Mesenchymal stem cell (in vitro differentiated cells and primary cell): ENCODE measurements around the gene SLC28A1.

Experiments
- DNase-seq: peaks from one replicate; pipeline ENCODE4 v3.0.0-alpha.2; 2013
- H2AFZ ChIP-seq: one replicate; pipeline ENCODE4 v1.6.1; 2013; ENCODE audit warnings: low read depth, mild to moderate bottlenecking, control low read depth, inconsistent platforms, low read length, moderate library complexity
- H2AK5ac ChIP-seq: 2 replicates; pipeline ENCODE4 v1.6.1; 2013; ENCODE audit warnings: low read length, moderate library complexity, mild to moderate bottlenecking, inconsistent platforms; ENCODE audit not compliant: severe bottlenecking
- H2BK120ac ChIP-seq: one replicate; pipeline ENCODE4 v1.6.1; 2013; ENCODE audit warnings: low read depth, mild to moderate bottlenecking, inconsistent platforms, low read length, moderate library complexity
- H2BK12ac ChIP-seq, 2 experiments: one replicate each; pipeline ENCODE4 v1.6.1; 2013; ENCODE audit warnings: inconsistent platforms in 2 of 2, low read length in 2 of 2, mild to moderate bottlenecking in 2 of 2, moderate library complexity in 2 of 2, control low read depth in 1 of 2
- H2BK15ac ChIP-seq: one replicate; pipeline ENCODE4 v1.6.1; 2013; ENCODE audit warnings: mild to moderate bottlenecking, low read depth, inconsistent platforms; ENCODE audit not compliant: poor library complexity, severe bottlenecking
- H2BK5ac ChIP-seq: 2 replicates; pipeline ENCODE4 v1.6.1; 2013; ENCODE audit warnings: low read depth, mild to moderate bottlenecking, low read length, control low read depth, inconsistent platforms; ENCODE audit not compliant: poor library complexity, severe bottlenecking
- H3K14ac ChIP-seq, 2 experiments: one replicate each; pipeline ENCODE4 v1.6.1; 2013; ENCODE audit warnings: inconsistent platforms in 2 of 2, low read length in 2 of 2, control low read depth in 1 of 2, mild to moderate bottlenecking in 1 of 2, moderate library complexity in 1 of 2
- H3K18ac ChIP-seq, 2 experiments: one replicate each; pipeline ENCODE4 v1.6.1; 2013; ENCODE audit warnings: inconsistent platforms in 2 of 2, low read length in 2 of 2, control low read depth in 1 of 2, low read depth in 1 of 2, mild to moderate bottlenecking in 1 of 2
- H3K23ac ChIP-seq, 2 experiments: one replicate each; pipeline ENCODE4 v1.6.1; 2013; ENCODE audit warnings: inconsistent platforms in 2 of 2, low read length in 2 of 2, mild to moderate bottlenecking in 2 of 2, moderate library complexity in 2 of 2, control low read depth in 1 of 2
- H3K27ac ChIP-seq: 2 replicates; pipeline ENCODE4 v1.5.1; 2013; ENCODE audit warnings: mild to moderate bottlenecking, moderate library complexity, low read length, control low read depth, inconsistent platforms; ENCODE audit not compliant: poor library complexity, severe bottlenecking
- H3K27me3 ChIP-seq, 2 experiments: 2 replicates each; pipeline versions ENCODE4 v1.6.1 to v1.7.0; 2013; ENCODE audit warnings: low read length in 2 of 2, mild to moderate bottlenecking in 2 of 2, moderate library complexity in 2 of 2, control low read depth in 1 of 2, inconsistent platforms in 1 of 2; ENCODE audit not compliant: control insufficient read depth in 1 of 2, insufficient read depth in 1 of 2
- H3K36me3 ChIP-seq, 2 experiments: 2 replicates each; pipeline versions ENCODE4 v1.6.1 to v1.7.0; 2013; ENCODE audit warnings: low read length in 2 of 2, control low read depth in 1 of 2, inconsistent platforms in 1 of 2, low read depth in 1 of 2, mild to moderate bottlenecking in 1 of 2; ENCODE audit not compliant: insufficient read depth in 2 of 2, control insufficient read depth in 1 of 2
- H3K4ac ChIP-seq, 2 experiments: one replicate each; pipeline ENCODE4 v1.6.1; 2013; ENCODE audit warnings: inconsistent platforms in 2 of 2, low read length in 2 of 2, mild to moderate bottlenecking in 2 of 2, moderate library complexity in 2 of 2, control low read depth in 1 of 2, low read depth in 1 of 2
- H3K4me1 ChIP-seq: 2 replicates; pipeline ENCODE4 v1.6.1; 2013; ENCODE audit warnings: low read depth, low read length, control low read depth; ENCODE audit not compliant: control insufficient read depth, insufficient read depth
- H3K4me2 ChIP-seq: 2 replicates; pipeline ENCODE4 v1.6.1; 2013; ENCODE audit warnings: low read length, mild to moderate bottlenecking, inconsistent platforms; ENCODE audit not compliant: poor library complexity, severe bottlenecking
- H3K4me3 ChIP-seq, 2 experiments: 2 replicates each; pipeline versions ENCODE4 v1.5.1 to v1.7.0; 2013; ENCODE audit warnings: low read length in 2 of 2, mild to moderate bottlenecking in 2 of 2, control low read depth in 1 of 2, low read depth in 1 of 2; ENCODE audit not compliant: insufficient read depth in 1 of 2
- H3K79me1 ChIP-seq: replicated peaks from 2 replicates; pipeline ENCODE4 v1.6.1; 2013; ENCODE audit warnings: mild to moderate bottlenecking, control low read depth, low read length, inconsistent platforms; ENCODE audit not compliant: poor library complexity, severe bottlenecking
- H3K9ac ChIP-seq: 2 replicates; pipeline ENCODE4 v1.7.0; 2013; ENCODE audit warnings: mild to moderate bottlenecking, low read length, moderate library complexity
- H3K9me3 ChIP-seq: 2 replicates; pipeline ENCODE4 v1.7.0; 2013; ENCODE audit warnings: mild to moderate bottlenecking, low read length; ENCODE audit not compliant: control insufficient read depth
- H4K8ac ChIP-seq: one replicate; pipeline ENCODE4 v1.6.1; 2013; ENCODE audit warnings: inconsistent platforms, mild to moderate bottlenecking, low read length, moderate library complexity
- H4K91ac ChIP-seq: one replicate; pipeline ENCODE4 v1.6.1; 2013; ENCODE audit warnings: mild to moderate bottlenecking, low read length, inconsistent platforms
- WGBS: methylation state at CpG from one replicate; pipeline ENCODE4 v1.1.7; 2013; ENCODE audit warnings: mixed read lengths; 5-methylcytosine and 5-hydroxymethylcytosine counted together

The SLC28A1 gene

GRCh38 chr15:84864444-84864795 is 20.0 kb upstream of the SLC28A1 start:
- Histone ChIP-seq H3K79me1 (no peaks in the 10 kb centered on the region), H2BK5ac (no peak overlapping the region), H3K9ac (peak overlapping the region; percentile 35), H3K27ac (no peak overlapping the region), H3K9me3 (no peaks in the 10 kb centered on the region), H3K36me3 (peaks cover 0 to 5% of the 10 kb centered on the region in 2 experiments), H3K18ac (no peak overlapping the region), H4K91ac (no peak overlapping the region), H4K8ac (no peak overlapping the region), H3K4me2 (no peak overlapping the region), H2AFZ (no peak overlapping the region), H2BK120ac (no peak overlapping the region), H2AK5ac (no peak overlapping the region), H3K4ac (no peak overlapping the region), H3K4me1 (peaks cover 2% of the 10 kb centered on the region), H2BK12ac (no peak overlapping the region), H2BK15ac (no peak overlapping the region), H3K27me3 (peaks cover 0 to 7% of the 10 kb centered on the region in 2 experiments), H3K4me3 (peak overlapping the region in 1 of 2 experiments; percentile 25), H3K14ac (no peak overlapping the region), H3K23ac (no peak overlapping the region)
- WGBS, result 96% methylated on average over 7 of the region's 7 CpGs
- no peak for DNase-seq

- peaks cover 0 to 5% of the 10 kb centered on the region in 2 experiments for H3K36me3 ChIP-seq
- DNase-seq, result no peak
- H2BK15ac ChIP-seq, result no peak overlapping the region
- H3K9ac ChIP-seq, result no peak overlapping the region
- no peak overlapping the region for H3K23ac ChIP-seq
- H4K8ac ChIP-seq, result no peak overlapping the region
- H3K14ac ChIP-seq, result no peak overlapping the region
- no peak overlapping the region for H2BK12ac ChIP-seq
- no peak overlapping the region for H2AFZ ChIP-seq
- no peak overlapping the region for H4K91ac ChIP-seq
- no peak overlapping the region for H3K4me3 ChIP-seq
- H3K4me1 ChIP-seq, result peaks cover 2% of the 10 kb centered on the region
- no peak overlapping the region for H2BK120ac ChIP-seq
- no peaks in the 10 kb centered on the region for H3K9me3 ChIP-seq
- no peak overlapping the region for H3K18ac ChIP-seq
- peaks cover 0 to 14% of the 10 kb centered on the region in 2 experiments for H3K27me3 ChIP-seq
- H3K27ac ChIP-seq, result no peak overlapping the region
- H3K4ac ChIP-seq, result no peak overlapping the region
- H3K79me1 ChIP-seq, result no peaks in the 10 kb centered on the region
- H2BK5ac ChIP-seq, result no peak overlapping the region
- no peak overlapping the region for H3K4me2 ChIP-seq
- no peak overlapping the region for H2AK5ac ChIP-seq
- WGBS, result 74% methylated on average over 2 of the region's 5 CpGs
Observed at GRCh38 chr15:84865074-84865569, 19.3 kb upstream of the SLC28A1 start.

GRCh38 chr15:84868037-84868880 is 16.2 kb upstream of the SLC28A1 start:
- WGBS, result 87% methylated on average over 12 of the region's 12 CpGs
- no peak for DNase-seq
- H2BK12ac ChIP-seq, result no peak overlapping the region
- H3K4me3 ChIP-seq, result no peak overlapping the region
- H2AFZ ChIP-seq, result no peak overlapping the region
- no peak overlapping the region for H4K8ac ChIP-seq
- no peak overlapping the region for H3K23ac ChIP-seq
- no peak overlapping the region for H3K14ac ChIP-seq
- H3K9ac ChIP-seq, result no peak overlapping the region
- no peak overlapping the region for H2BK5ac ChIP-seq
- H3K27me3 ChIP-seq, result peaks cover 0 to 15% of the 10 kb centered on the region in 2 experiments
- H3K9me3 ChIP-seq, result no peaks in the 10 kb centered on the region
- no peak overlapping the region for H3K18ac ChIP-seq
- no peak overlapping the region for H3K4me2 ChIP-seq
- no peak overlapping the region for H2BK120ac ChIP-seq
- no peak overlapping the region for H2BK15ac ChIP-seq
- peaks cover 0 to 5% of the 10 kb centered on the region in 2 experiments for H3K36me3 ChIP-seq
- H4K91ac ChIP-seq, result no peak overlapping the region
- H3K4ac ChIP-seq, result no peak overlapping the region
- no peaks in the 10 kb centered on the region for H3K79me1 ChIP-seq
- no peak overlapping the region for H3K27ac ChIP-seq
- H3K4me1 ChIP-seq, result peaks cover 2% of the 10 kb centered on the region
- H2AK5ac ChIP-seq, result no peak overlapping the region

- H2BK15ac ChIP-seq, result no peak overlapping the region
- WGBS, result 94% methylated on average over 3 of the region's 3 CpGs
- H2BK12ac ChIP-seq, result no peak overlapping the region
- H3K4me2 ChIP-seq, result no peak overlapping the region
- H4K91ac ChIP-seq, result no peak overlapping the region
- H3K4me1 ChIP-seq, result no peaks in the 10 kb centered on the region
- no peak overlapping the region for H4K8ac ChIP-seq
- H3K79me1 ChIP-seq, result no peaks in the 10 kb centered on the region
- H3K36me3 ChIP-seq, result peaks cover 0 to 5% of the 10 kb centered on the region in 2 experiments
- H2BK120ac ChIP-seq, result no peak overlapping the region
- H3K4ac ChIP-seq, result no peak overlapping the region
- no peak overlapping the region for H3K4me3 ChIP-seq
- H3K18ac ChIP-seq, result no peak overlapping the region
- H2AFZ ChIP-seq, result no peak overlapping the region
- H2BK5ac ChIP-seq, result no peak overlapping the region
- no peak for DNase-seq
- no peak overlapping the region for H3K27ac ChIP-seq
- H3K27me3 ChIP-seq, result peaks cover 0 to 15% of the 10 kb centered on the region in 2 experiments
- H2AK5ac ChIP-seq, result no peak overlapping the region
- no peak overlapping the region for H3K14ac ChIP-seq
- H3K9ac ChIP-seq, result no peak overlapping the region
- no peaks in the 10 kb centered on the region for H3K9me3 ChIP-seq
- no peak overlapping the region for H3K23ac ChIP-seq
Observed at GRCh38 chr15:84869510-84869909, 15.0 kb upstream of the SLC28A1 start.
